ENCODE results near the gene COL16A1. TPM values are rescaled to one million over a fixed set of nuclear protein-coding genes. Genes with fewer than 3 reads are reported as not detected.

COL16A1 gene
- polyA plus RNA-seq, 1 of the 3 experiments (the other 2 are of a cell fraction): 10.4 TPM

- 89% methylated on average over 5 of the region's 5 CpGs for WGBS (ENCODE audit: low lambda C conversion rate)
- Histone ChIP-seq H3K9me2 (no peaks in the 10 kb centered on the region), H3K9me3 (no peaks in the 10 kb centered on the region), H3K27me3 (ENCODE audit: insufficient read depth) (no peaks in the 10 kb centered on the region), H2AFZ (ENCODE audit: low read depth) (no peak overlapping the region), H3F3A (replicated peaks; ENCODE audit: insufficient read depth) (peaks cover 8% of the 10 kb centered on the region), H3K9ac (no peak overlapping the region), H3K4me1 (ENCODE audit: control insufficient read depth in 1 of 2, insufficient read depth in 2 of 2, low read depth in 1 of 2, low read length in 1 of 2) (peaks cover 35 to 69% of the 10 kb centered on the region in 2 experiments; a peak in 3 of 4 replicates), H3K27ac (ENCODE audit: low read depth in 2 of 2, low read length in 1 of 2) (no peak overlapping the region), H3K36me3 (replicated peaks in 1 of 2; ENCODE audit: control insufficient read depth in 1 of 2, insufficient read depth in 2 of 2, low read length in 1 of 2) (peaks cover 0 to 2% of the 10 kb centered on the region in 2 experiments), H4K20me1 (ENCODE audit: insufficient read depth) (peaks cover 9% of the 10 kb centered on the region; the same call in 1 of the 2 replicates), H3K4me3 (ENCODE audit: low read depth in 2 of 2, low read length in 1 of 2) (no peak overlapping the region), H3K4me2 (no peak overlapping the region), H3K79me2 (ENCODE audit: insufficient read depth) (no peaks in the 10 kb centered on the region)
- TF ChIP-seq FOXJ3 (CRISPR knock-in tag; IDR thresholded peaks at IDR 0.05): no peak
- no peak for TF ChIP-seq EP300 (IDR thresholded peaks at IDR 0.05; ENCODE audit: borderline replicate concordance in 1 of 2, low read depth in 1 of 2, low read length in 1 of 2)
- TF ChIP-seq RCOR1 (IDR thresholded peaks at IDR 0.05; ENCODE audit: low read length): no peak
- no peak for TF ChIP-seq MAX (IDR thresholded peaks at IDR 0.05; ENCODE audit: low read depth)
- TF ChIP-seq RFX5 (IDR thresholded peaks at IDR 0.05; ENCODE audit: low read length): no peak
- TF ChIP-seq MEF2A (IDR thresholded peaks at IDR 0.05; ENCODE audit: borderline replicate concordance, low read depth): no peak
- no peak for TF ChIP-seq SMC3 (IDR thresholded peaks at IDR 0.05; ENCODE audit: low read depth, low read length)
- no peak for TF ChIP-seq YY1 (IDR thresholded peaks at IDR 0.05; ENCODE audit: low read depth)
- no peak for TF ChIP-seq FOXM1 (IDR thresholded peaks at IDR 0.05; ENCODE audit: low read depth)
- TF ChIP-seq REST (IDR thresholded peaks at IDR 0.05; ENCODE audit: low read depth, low read length): no peak
- no peak for TF ChIP-seq GABPA (IDR thresholded peaks at IDR 0.05; ENCODE audit: low read depth)
- TF ChIP-seq ELF1 (IDR thresholded peaks at IDR 0.05): no peak
- ChIA-PET POLR2A (no interaction called here), CTCF (interaction anchor here (1.2 to 25.0 kb wide), 7 partner anchors 11 to 188 kb away, joined by 5 to 707 read pairs (median 5); no protein-coding TSS in a partner anchor)
- no peak for DNase-seq
These were observed 48.0 kb upstream of the COL16A1 start for GRCh38 chr1:31751822-31752241.

- DNase-seq: no peak
- Histone ChIP-seq H4K20me1 (ENCODE audit: insufficient read depth) (peaks cover 9% of the 10 kb centered on the region; the same call in 1 of the 2 replicates), H3K36me3 (replicated peaks in 1 of 2; ENCODE audit: control insufficient read depth in 1 of 2, insufficient read depth in 2 of 2, low read length in 1 of 2) (no peaks in the 10 kb centered on the region), H3K27ac (ENCODE audit: low read depth in 2 of 2, low read length in 1 of 2) (no peak overlapping the region), H3K4me1 (ENCODE audit: control insufficient read depth in 1 of 2, insufficient read depth in 2 of 2, low read depth in 1 of 2, low read length in 1 of 2) (peaks cover 35 to 71% of the 10 kb centered on the region in 2 experiments; a peak in 3 of 4 replicates), H3K27me3 (ENCODE audit: insufficient read depth) (no peaks in the 10 kb centered on the region), H3K9me3 (no peaks in the 10 kb centered on the region), H2AFZ (ENCODE audit: low read depth) (no peak overlapping the region), H3K79me2 (ENCODE audit: insufficient read depth) (no peaks in the 10 kb centered on the region), H3K9me2 (no peaks in the 10 kb centered on the region), H3K4me2 (peak overlapping the region; percentile 52; the same call in 1 of the 2 replicates), H3K9ac (no peak overlapping the region), H3F3A (replicated peaks; ENCODE audit: insufficient read depth) (peaks cover 8% of the 10 kb centered on the region), H3K4me3 (ENCODE audit: low read depth in 2 of 2, low read length in 1 of 2) (no peak overlapping the region)
- POLR2A ChIA-PET: no interaction called here
- WGBS (ENCODE audit: low lambda C conversion rate): 81% methylated on average over 8 of the region's 11 CpGs
- CTCF ChIA-PET: interaction anchor here (1.2 to 25.0 kb wide), 5 partner anchors 10 to 87 kb away, joined by 5 to 707 read pairs (median 17); no protein-coding TSS in a partner anchor
- TF ChIP-seq CHD2 (IDR thresholded peaks at IDR 0.05; ENCODE audit: low read length, partially characterized antibody) (no peak), YY1 (IDR thresholded peaks at IDR 0.05; ENCODE audit: low read depth) (no peak), ZBTB33 (IDR thresholded peaks at IDR 0.05; ENCODE audit: borderline replicate concordance, low read depth) (no peak), EP300 (IDR thresholded peaks at IDR 0.05; ENCODE audit: borderline replicate concordance in 1 of 2, low read depth in 1 of 2, low read length in 1 of 2) (no peak), RFX5 (IDR thresholded peaks at IDR 0.05; ENCODE audit: low read length) (no peak), MXI1 (IDR thresholded peaks at IDR 0.05; ENCODE audit: low read depth, low read length) (no peak), EZH2phosphoT487 (IDR thresholded peaks at IDR 0.05; ENCODE audit: borderline replicate concordance, low read depth) (no peak), NRF1 (IDR thresholded peaks at IDR 0.05; ENCODE audit: low read depth, low read length) (no peak), GATA2 (CRISPR knock-in tag; IDR thresholded peaks at IDR 0.05) (no peak), RCOR1 (IDR thresholded peaks at IDR 0.05; ENCODE audit: low read length) (no peak), RAD21 (IDR thresholded peaks at IDR 0.05; ENCODE audit: low read length) (no peak), RXRA (IDR thresholded peaks at IDR 0.05; ENCODE audit: borderline replicate concordance, low read depth) (no peak)
These were observed 47.2 kb upstream of the COL16A1 start for GRCh38 chr1:31750858-31751510.

All from SK-N-SH (cell line).